ENCODE measurements around the gene TMEM175. TPM values are rescaled to one million over a fixed set of nuclear protein-coding genes. Genes with fewer than 3 reads are reported as not detected.

Gene TMEM175
- total and polyA plus RNA-seq, 2 of the 8 experiments (the other 6 are each of a cell fraction or from before 2014, with no cell fraction given): 4.9 to 20.7 TPM

DNA sequence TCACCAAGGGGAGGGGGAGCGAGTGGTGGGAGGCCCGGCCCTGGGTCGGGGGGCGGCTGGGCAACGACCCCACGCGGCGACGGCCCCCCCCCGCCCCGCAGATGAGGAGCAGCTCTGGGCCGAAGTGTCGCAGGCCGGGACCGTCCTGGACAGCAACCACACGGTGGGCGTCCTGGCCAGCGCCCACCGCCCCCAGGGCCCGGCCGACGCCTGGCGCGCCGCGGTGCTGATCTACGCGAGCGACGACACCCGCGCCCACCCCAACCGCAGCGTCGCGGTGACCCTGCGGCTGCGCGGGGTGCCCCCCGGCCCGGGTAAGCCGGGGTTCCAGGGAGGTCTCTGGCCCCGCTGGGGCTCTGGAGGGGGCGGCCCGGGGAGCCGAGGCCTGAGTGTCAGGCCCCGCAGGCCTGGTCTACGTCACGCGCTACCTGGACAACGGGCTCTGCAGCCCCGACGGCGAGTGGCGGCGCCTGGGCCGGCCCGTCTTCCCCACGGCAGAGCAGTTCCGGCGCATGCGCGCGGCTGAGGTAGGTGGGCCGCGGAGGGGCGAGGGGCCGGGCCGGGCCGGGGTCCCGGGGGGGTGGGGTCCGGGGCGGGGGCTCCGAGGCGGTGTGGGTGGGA is 70.5 kb downstream of the TMEM175 start:
- Histone ChIP-seq H2BK12ac (ENCODE audit: low read depth, low read length) (no peak overlapping the region), H3K18ac (ENCODE audit: extremely low read depth, low read length) (no peak overlapping the region; the same call in 1 of the 2 replicates), H3K79me1 (ENCODE audit: low read depth, low read length) (no peaks in the 10 kb centered on the region), H2BK5ac (ENCODE audit: low read depth, low read length) (no peak overlapping the region), H3K4me2 (ENCODE audit: insufficient read depth in 1 of 2, low read depth in 2 of 2, low read length in 2 of 2) (peak overlapping the region; percentile 61 to 76), H3K36me3 (ENCODE audit: control insufficient read depth in 2 of 4, insufficient read depth in 4 of 4, low read length in 3 of 4) (no peaks in the 10 kb centered on the region), H3K14ac (ENCODE audit: insufficient read length) (no peak overlapping the region), H3K4me1 (replicated peaks in 1 of 4; ENCODE audit: control insufficient read depth in 3 of 4, insufficient read depth in 4 of 4, low read length in 3 of 4) (peaks cover 0 to 4% (median 3%) of the 10 kb centered on the region in 4 experiments; a peak in 5 of 7 replicates), H2BK20ac (ENCODE audit: low read length) (no peak overlapping the region), H2BK15ac (ENCODE audit: low read length) (no peak overlapping the region), H3K4me3 (ENCODE audit: extremely low read depth in 1 of 4, insufficient read depth in 2 of 4, low read depth in 3 of 4, low read length in 4 of 4) (peak overlapping the region; percentile 9 to 60 (median 32)), H2BK120ac (replicated peaks; ENCODE audit: low read depth, low read length) (no peak overlapping the region), H4K91ac (replicated peaks; ENCODE audit: insufficient read length, low read length) (no peak overlapping the region), H4K5ac (ENCODE audit: insufficient read length, low read depth, low read length) (no peak overlapping the region), H3K23ac (ENCODE audit: insufficient read length) (no peak overlapping the region), H3K56ac (replicated peaks; ENCODE audit: insufficient read length, low read depth, low read length) (no peak overlapping the region), H3K23me2 (ENCODE audit: low read depth, low read length) (peaks cover 12% of the 10 kb centered on the region; the same call in 1 of the 2 replicates), H2AK5ac (ENCODE audit: low read depth, low read length) (no peak overlapping the region), H3K27me3 (replicated peaks in 1 of 4; ENCODE audit: control insufficient read depth in 3 of 4, extremely low read depth in 1 of 4, insufficient read depth in 3 of 4, low read length in 3 of 4) (peaks cover 49 to 89% (median 84%) of the 10 kb centered on the region in 4 experiments), H3K4ac (replicated peaks; ENCODE audit: insufficient read length, low read depth, low read length) (no peak overlapping the region), H3K9ac (replicated peaks in 1 of 4; ENCODE audit: extremely low read depth in 1 of 4, low read depth in 3 of 4, low read length in 3 of 4) (no peak overlapping the region), H3K79me2 (ENCODE audit: control insufficient read depth in 1 of 2, insufficient read depth in 2 of 2, low read length in 2 of 2) (no peaks in the 10 kb centered on the region), H3K27ac (ENCODE audit: low read depth, low read length) (no peak overlapping the region), H3K9me3 (ENCODE audit: insufficient read depth in 2 of 2, low read depth in 1 of 2, low read length in 1 of 2) (no peaks in the 10 kb centered on the region), H4K20me1 (replicated peaks in 1 of 2; ENCODE audit: control insufficient read depth in 1 of 2, insufficient read depth in 2 of 2, low read length in 2 of 2) (peaks cover 2 to 18% of the 10 kb centered on the region in 2 experiments), H2AFZ (ENCODE audit: low read length) (no peak overlapping the region; the same call in 1 of the 2 replicates), H4K8ac (ENCODE audit: extremely low read depth, insufficient read depth, low read length) (no peak overlapping the region)
- DNase-seq (ENCODE audit: low read depth in 1 of 2, low spot score in 2 of 2) (no peak), FAIRE-seq (no peak)
- CTCF ChIA-PET (ENCODE audit: partially characterized antibody): interaction anchor here (1.9 kb wide), 1 partner anchor 16 kb away, joined by 5 read pairs; the partner anchor contains the start of gene IDUA
- POLR2A ChIA-PET (ENCODE audit: partially characterized antibody): interaction anchor here (1.3 kb wide), 1 partner anchor 31 kb away, joined by 3 read pairs; no protein-coding TSS in a partner anchor
- WGBS, 2 experiments (ENCODE audit: extremely low coverage in 1 of 2, insufficient coverage in 1 of 2, insufficient read length in 1 of 2, insufficient replicate concordance in 2 of 2, low coverage in 1 of 2, low lambda C conversion rate in 2 of 2, missing lambda C conversion rate in 1 of 2): 4% methylated on average over 25 of the region's 75 CpGs; no CpG with 5 or more reads in 1 of the 2 experiments
- no peak for TF ChIP-seq POLR2AphosphoS5 (IDR thresholded peaks at IDR 0.05; ENCODE audit: low read depth, low read length)
- TF ChIP-seq SUZ12 (IDR thresholded peaks at IDR 0.05; ENCODE audit: low read length): no peak
- peak; percentile 75 for TF ChIP-seq EZH2 (IDR thresholded peaks at IDR 0.05; ENCODE audit: low read depth, low read length, severe bottlenecking)
- TF ChIP-seq NRF1 (IDR thresholded peaks at IDR 0.05; ENCODE audit: low read depth, low read length): peak; percentile 48
- TF ChIP-seq TAF7 (optimal IDR thresholded peaks at IDR 0.05; ENCODE audit: borderline replicate concordance, low read depth, low read length): no peak
- no peak for TF ChIP-seq CTBP2 (IDR thresholded peaks at IDR 0.05; ENCODE audit: borderline replicate concordance, insufficient read depth, insufficient read length, low read length)
- TF ChIP-seq POLR2A (IDR thresholded peaks at IDR 0.05; ENCODE audit: control extremely low read depth in 1 of 2, low read depth in 2 of 2, low read length in 2 of 2): no peak
- no peak for TF ChIP-seq POU5F1 (IDR thresholded peaks at IDR 0.05; ENCODE audit: low read depth, low read length)
- TF ChIP-seq TAF1 (IDR thresholded peaks at IDR 0.05; ENCODE audit: low read depth, low read length): no peak
- no peak for TF ChIP-seq SP1 (IDR thresholded peaks at IDR 0.05; ENCODE audit: low read depth, low read length)
- TF ChIP-seq SP2 (IDR thresholded peaks at IDR 0.05; ENCODE audit: low read length): no peak
- TF ChIP-seq SIRT6 (IDR thresholded peaks at IDR 0.05; ENCODE audit: low read length): no peak
- no peak for TF ChIP-seq SIN3A (conservative IDR thresholded peaks at IDR 0.05 in 1 of 2, IDR thresholded peaks at IDR 0.05 in 1 of 2; ENCODE audit: low read depth in 1 of 2, low read length in 2 of 2)
- no peak for TF ChIP-seq KDM1A (IDR thresholded peaks at IDR 0.05; ENCODE audit: borderline replicate concordance, low read length)
